T-helper 1 cell treated with Interleukin-12 subunit alpha and Interleukin-12 subunit beta and Interleukin-4 antibody, amounts not matched to agents 30 μg/mL and 1 μg/mL, for 36 hours (primary cell): ENCODE measurements around the gene CTDSPL.

Experiments used
- H3K27ac Mint-ChIP-seq: one replicate; pipeline ENCODE4 v1.8.0; 2021; ENCODE audit warnings: mild to moderate bottlenecking, mixed read lengths
- H3K27me3 Mint-ChIP-seq: one replicate; pipeline ENCODE4 v1.8.0; 2021; ENCODE audit warnings: low read depth, mixed read lengths
- H3K36me3 Mint-ChIP-seq: one replicate; pipeline ENCODE4 v1.8.0; 2021; ENCODE audit warnings: low read depth, mixed read lengths
- H3K4me1 Mint-ChIP-seq: one replicate; pipeline ENCODE4 v1.8.0; 2021; ENCODE audit warnings: low read depth, mixed read lengths
- H3K4me3 Mint-ChIP-seq: one replicate; pipeline ENCODE4 v1.8.0; 2021; ENCODE audit warnings: mild to moderate bottlenecking, moderate library complexity, mixed read lengths
- H3K9me3 Mint-ChIP-seq: one replicate; pipeline ENCODE4 v1.8.0; 2021; ENCODE audit warnings: mixed read lengths

CTDSPL gene

GRCh38 chr3:37833302-37834186 lies 28.1 kb upstream of the CTDSPL start:
- H3K4me3 Mint-ChIP-seq: no peak overlapping the region
- no peaks in the 10 kb centered on the region for H3K9me3 Mint-ChIP-seq
- no peaks in the 10 kb centered on the region for H3K36me3 Mint-ChIP-seq
- H3K27ac Mint-ChIP-seq: no peak overlapping the region
- H3K4me1 Mint-ChIP-seq: peaks cover 3% of the 10 kb centered on the region
- peaks cover 6% of the 10 kb centered on the region for H3K27me3 Mint-ChIP-seq

GRCh38 chr3:37836589-37836988 lies 25.1 kb upstream of the CTDSPL start:
- Mint-ChIP-seq H3K27ac (no peak overlapping the region), H3K4me3 (no peak overlapping the region), H3K4me1 (peaks cover 3% of the 10 kb centered on the region), H3K36me3 (no peaks in the 10 kb centered on the region), H3K27me3 (peaks cover 15% of the 10 kb centered on the region), H3K9me3 (no peaks in the 10 kb centered on the region)

- peaks cover 1% of the 10 kb centered on the region for H3K36me3 Mint-ChIP-seq
- no peak overlapping the region for H3K4me3 Mint-ChIP-seq
- H3K27ac Mint-ChIP-seq: no peak overlapping the region
- no peaks in the 10 kb centered on the region for H3K4me1 Mint-ChIP-seq
- H3K27me3 Mint-ChIP-seq: peaks cover 20% of the 10 kb centered on the region
- no peaks in the 10 kb centered on the region for H3K9me3 Mint-ChIP-seq
Measured at GRCh38 chr3:37847689-37848088, 14.0 kb upstream of the CTDSPL start.

- Mint-ChIP-seq H3K36me3 (no peaks in the 10 kb centered on the region), H3K9me3 (no peaks in the 10 kb centered on the region), H3K4me3 (no peak overlapping the region), H3K27me3 (peaks cover 17% of the 10 kb centered on the region), H3K4me1 (no peaks in the 10 kb centered on the region), H3K27ac (no peak overlapping the region)
Measured at GRCh38 chr3:37849146-37849923, 12.3 kb upstream of the CTDSPL start.

- no peak overlapping the region for H3K4me3 Mint-ChIP-seq
- H3K9me3 Mint-ChIP-seq: no peaks in the 10 kb centered on the region
- H3K36me3 Mint-ChIP-seq: no peaks in the 10 kb centered on the region
- no peaks in the 10 kb centered on the region for H3K4me1 Mint-ChIP-seq
- peaks cover 3% of the 10 kb centered on the region for H3K27me3 Mint-ChIP-seq
- H3K27ac Mint-ChIP-seq: no peak overlapping the region
Measured at GRCh38 chr3:37852097-37852496, 9.6 kb upstream of the CTDSPL start.

- H3K27ac Mint-ChIP-seq: no peak overlapping the region
- no peaks in the 10 kb centered on the region for H3K27me3 Mint-ChIP-seq
- H3K4me3 Mint-ChIP-seq: no peak overlapping the region
- H3K36me3 Mint-ChIP-seq: no peaks in the 10 kb centered on the region
- no peaks in the 10 kb centered on the region for H3K4me1 Mint-ChIP-seq
- H3K9me3 Mint-ChIP-seq: no peaks in the 10 kb centered on the region
Measured at GRCh38 chr3:37852771-37853170, 8.9 kb upstream of the CTDSPL start.

- Mint-ChIP-seq H3K27me3 (no peaks in the 10 kb centered on the region), H3K4me1 (no peaks in the 10 kb centered on the region), H3K4me3 (no peak overlapping the region), H3K9me3 (no peaks in the 10 kb centered on the region), H3K36me3 (no peaks in the 10 kb centered on the region), H3K27ac (no peak overlapping the region)
Measured at GRCh38 chr3:37853691-37854413, 7.8 kb upstream of the CTDSPL start.

GRCh38 chr3:37855363-37855970 lies 6.2 kb upstream of the CTDSPL start:
- Mint-ChIP-seq H3K36me3 (no peaks in the 10 kb centered on the region), H3K9me3 (no peaks in the 10 kb centered on the region), H3K27me3 (no peaks in the 10 kb centered on the region), H3K4me1 (peaks cover 4% of the 10 kb centered on the region), H3K27ac (no peak overlapping the region), H3K4me3 (no peak overlapping the region)

- Mint-ChIP-seq H3K9me3 (no peaks in the 10 kb centered on the region), H3K4me1 (peaks cover 10% of the 10 kb centered on the region), H3K27me3 (peaks cover 7% of the 10 kb centered on the region), H3K4me3 (no peak overlapping the region), H3K36me3 (no peaks in the 10 kb centered on the region), H3K27ac (no peak overlapping the region)
Measured at GRCh38 chr3:37856381-37856780, 5.3 kb upstream of the CTDSPL start.

- H3K9me3 Mint-ChIP-seq: no peaks in the 10 kb centered on the region
- peaks cover 16% of the 10 kb centered on the region for H3K4me1 Mint-ChIP-seq
- H3K27ac Mint-ChIP-seq: no peak overlapping the region
- peaks cover 22% of the 10 kb centered on the region for H3K27me3 Mint-ChIP-seq
- H3K36me3 Mint-ChIP-seq: no peaks in the 10 kb centered on the region
- H3K4me3 Mint-ChIP-seq: no peak overlapping the region
Measured at GRCh38 chr3:37858742-37859141, 2.9 kb upstream of the CTDSPL start.

GRCh38 chr3:37859354-37859753 lies 2.3 kb upstream of the CTDSPL start:
- Mint-ChIP-seq H3K36me3 (no peaks in the 10 kb centered on the region), H3K4me3 (no peak overlapping the region), H3K9me3 (no peaks in the 10 kb centered on the region), H3K27me3 (peaks cover 29% of the 10 kb centered on the region), H3K27ac (no peak overlapping the region), H3K4me1 (peaks cover 16% of the 10 kb centered on the region)

GRCh38 chr3:37859908-37860199 lies 1.8 kb upstream of the CTDSPL start:
- Mint-ChIP-seq H3K27me3 (peaks cover 32% of the 10 kb centered on the region), H3K4me3 (peak overlapping the region; percentile 83), H3K27ac (no peak overlapping the region), H3K36me3 (no peaks in the 10 kb centered on the region), H3K9me3 (no peaks in the 10 kb centered on the region), H3K4me1 (peaks cover 16% of the 10 kb centered on the region)

- H3K36me3 Mint-ChIP-seq: no peaks in the 10 kb centered on the region
- H3K27ac Mint-ChIP-seq: peak overlapping the region; percentile 51
- peak overlapping the region; percentile 80 for H3K4me3 Mint-ChIP-seq
- H3K27me3 Mint-ChIP-seq: peaks cover 46% of the 10 kb centered on the region
- H3K4me1 Mint-ChIP-seq: peaks cover 19% of the 10 kb centered on the region
- no peaks in the 10 kb centered on the region for H3K9me3 Mint-ChIP-seq
Measured at GRCh38 chr3:37862219-37862902, 681 bp downstream of the CTDSPL start.
